ENCODE results near the gene ARMCX6. TPM values are rescaled to one million over a fixed set of nuclear protein-coding genes. Genes with fewer than 3 reads are reported as not detected.
"Not testable (repeated sequence)": the region's sequence is repeated elsewhere in the genome, so short reads cannot be mapped to it uniquely, and the experiment has no call there.

ARMCX6 gene
- total RNA-seq, 1 donor from 2014 or later = 25.0 TPM

DNA sequence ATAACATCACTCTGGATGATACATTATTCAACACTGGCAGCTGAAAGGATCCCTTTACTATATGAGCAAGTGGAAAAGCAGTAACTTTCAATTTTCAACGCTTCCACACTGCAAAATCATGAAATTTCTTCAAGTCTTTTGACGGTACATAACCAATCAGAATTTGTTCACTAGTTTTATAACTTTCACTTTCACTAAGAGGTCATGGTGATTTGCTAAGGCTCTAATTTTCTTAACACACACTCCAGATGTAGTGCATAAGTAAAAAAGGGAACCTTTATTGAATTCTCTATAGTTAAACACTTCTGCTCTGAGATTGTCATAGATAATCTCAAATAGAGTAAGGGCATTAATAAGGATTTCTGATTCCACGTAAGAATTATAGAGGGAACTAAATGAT lies 37.7 kb upstream of the ARMCX6 start:
- peaks cover 6% of the 10 kb centered on the region for H3K36me3 ChIP-seq
- intact Hi-C loops (cut with micrococcal nuclease) = no loop called here

DNA sequence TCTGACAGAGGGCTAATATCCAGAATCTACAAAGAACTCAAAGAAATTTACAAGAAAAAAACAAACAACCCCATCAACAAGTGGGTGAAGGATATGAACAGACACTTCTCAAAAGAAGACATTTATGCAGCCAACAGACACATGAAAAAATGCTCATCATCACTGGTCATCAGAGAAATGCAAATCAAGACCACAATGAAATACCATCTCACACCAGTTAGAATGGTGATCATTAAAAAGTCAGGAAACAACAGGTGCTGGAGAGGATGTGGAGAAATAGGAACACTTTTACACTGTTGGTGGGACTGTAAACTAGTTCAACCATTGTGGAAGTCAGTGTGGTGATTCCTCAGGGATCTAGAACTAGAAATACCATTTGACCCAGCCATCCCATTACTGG lies 29.9 kb upstream of the ARMCX6 start:
- H3K4me1 ChIP-seq; intact Hi-C loops (cut with micrococcal nuclease); H3K36me3 ChIP-seq; H3K27me3 ChIP-seq (ENCODE audit: low read depth); H3K9me3 ChIP-seq (replicated peaks); H3K27ac ChIP-seq (replicated peaks); H3K4me3 ChIP-seq; DNase-seq: not testable (repeated sequence)

More for the DNA sequence above, 37.7 kb upstream of the ARMCX6 start:
- Histone ChIP-seq H3K4me1 (no peaks in the 10 kb centered on the region), H3K4me3 (no peak overlapping the region), H3K27me3 (ENCODE audit: low read depth) (no peaks in the 10 kb centered on the region), H3K9me3 (replicated peaks) (no peaks in the 10 kb centered on the region), H3K27ac (replicated peaks) (no peak overlapping the region)
- TF ChIP-seq, protein P1, sequence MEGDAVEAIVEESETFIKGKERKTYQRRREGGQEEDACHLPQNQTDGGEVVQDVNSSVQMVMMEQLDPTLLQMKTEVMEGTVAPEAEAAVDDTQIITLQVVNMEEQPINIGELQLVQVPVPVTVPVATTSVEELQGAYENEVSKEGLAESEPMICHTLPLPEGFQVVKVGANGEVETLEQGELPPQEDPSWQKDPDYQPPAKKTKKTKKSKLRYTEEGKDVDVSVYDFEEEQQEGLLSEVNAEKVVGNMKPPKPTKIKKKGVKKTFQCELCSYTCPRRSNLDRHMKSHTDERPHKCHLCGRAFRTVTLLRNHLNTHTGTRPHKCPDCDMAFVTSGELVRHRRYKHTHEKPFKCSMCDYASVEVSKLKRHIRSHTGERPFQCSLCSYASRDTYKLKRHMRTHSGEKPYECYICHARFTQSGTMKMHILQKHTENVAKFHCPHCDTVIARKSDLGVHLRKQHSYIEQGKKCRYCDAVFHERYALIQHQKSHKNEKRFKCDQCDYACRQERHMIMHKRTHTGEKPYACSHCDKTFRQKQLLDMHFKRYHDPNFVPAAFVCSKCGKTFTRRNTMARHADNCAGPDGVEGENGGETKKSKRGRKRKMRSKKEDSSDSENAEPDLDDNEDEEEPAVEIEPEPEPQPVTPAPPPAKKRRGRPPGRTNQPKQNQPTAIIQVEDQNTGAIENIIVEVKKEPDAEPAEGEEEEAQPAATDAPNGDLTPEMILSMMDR (IDR thresholded peaks at IDR 0.05; ENCODE audit: borderline replicate concordance) = no peak
- no peak for DNase-seq

DNA sequence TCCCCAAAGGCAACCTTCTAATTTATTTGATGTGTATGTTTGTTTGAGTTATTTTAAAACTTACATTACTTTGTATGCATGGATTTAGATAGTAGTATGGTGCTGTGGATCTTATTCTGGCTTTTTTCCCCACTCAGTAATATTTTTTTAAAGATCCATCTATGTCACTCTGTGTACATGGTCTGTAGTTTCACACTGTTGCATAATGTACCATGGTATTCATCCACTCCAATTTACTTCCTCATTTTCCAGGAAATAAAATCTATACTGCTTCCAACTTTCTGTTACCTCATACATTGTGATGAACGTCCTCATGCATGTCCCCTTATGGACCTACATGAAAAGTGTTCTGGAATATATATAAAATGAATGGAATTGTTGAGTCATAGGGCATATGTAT lies 24.3 kb upstream of the ARMCX6 start:
- no peaks in the 10 kb centered on the region for H3K27me3 ChIP-seq (ENCODE audit: low read depth)
- no peaks in the 10 kb centered on the region for H3K4me1 ChIP-seq
- no peaks in the 10 kb centered on the region for H3K36me3 ChIP-seq
- no peak for DNase-seq
- H3K9me3 ChIP-seq (replicated peaks) = no peaks in the 10 kb centered on the region
- H3K4me3 ChIP-seq = no peak overlapping the region
- intact Hi-C loops (cut with micrococcal nuclease) = no loop called here
- H3K27ac ChIP-seq (replicated peaks) = no peak overlapping the region
- TF ChIP-seq, protein P1 (IDR thresholded peaks at IDR 0.05; ENCODE audit: borderline replicate concordance) = no peak

DNA sequence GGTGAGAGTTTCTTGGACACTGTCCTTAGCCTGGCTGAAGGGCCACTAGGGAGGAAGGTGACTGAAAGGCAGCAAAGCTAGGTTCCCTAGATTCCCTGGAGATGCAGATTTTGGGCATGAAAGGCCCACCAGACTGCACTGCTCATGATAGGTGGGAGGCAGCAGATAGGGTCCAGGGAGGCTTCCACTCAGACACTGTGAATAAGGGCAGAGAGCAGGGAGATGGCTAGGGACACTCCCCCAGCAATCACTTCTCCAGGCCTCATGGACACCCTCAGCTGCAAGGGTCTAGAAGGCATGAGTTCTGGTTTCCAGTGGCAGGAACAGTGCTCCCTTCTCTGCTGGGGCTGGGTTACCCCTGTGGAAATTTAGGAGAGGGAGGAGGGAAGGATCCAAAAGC lies 21.8 kb upstream of the ARMCX6 start:
- Histone ChIP-seq H3K27me3 (ENCODE audit: low read depth) (no peaks in the 10 kb centered on the region), H3K4me3 (no peak overlapping the region), H3K36me3 (no peaks in the 10 kb centered on the region), H3K27ac (replicated peaks) (no peak overlapping the region), H3K4me1 (no peaks in the 10 kb centered on the region), H3K9me3 (replicated peaks) (no peaks in the 10 kb centered on the region)
- no peak for DNase-seq
- intact Hi-C loops (cut with micrococcal nuclease) = no loop called here
- TF ChIP-seq, protein P1 (IDR thresholded peaks at IDR 0.05; ENCODE audit: borderline replicate concordance) = no peak

DNA sequence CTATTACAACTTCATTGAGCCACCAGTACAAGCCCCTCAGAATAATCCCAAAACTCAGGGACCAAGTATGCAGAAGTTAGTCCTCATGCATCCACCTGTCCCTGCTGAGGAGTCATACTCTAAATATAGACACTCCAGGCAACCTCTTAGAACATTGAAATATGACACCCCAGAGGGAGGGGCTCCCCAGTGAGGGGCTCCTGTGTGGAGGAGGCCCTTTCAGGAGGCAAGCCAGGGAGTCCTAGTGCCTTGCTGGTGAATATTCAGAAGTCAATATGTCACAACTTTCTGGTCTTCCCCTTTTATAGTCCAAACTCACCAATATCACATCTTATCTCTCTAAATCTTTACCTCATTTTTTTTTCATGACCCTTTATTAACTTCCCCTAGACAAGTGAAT lies 1.6 kb upstream of the ARMCX6 start:
- H3K36me3 ChIP-seq = no peaks in the 10 kb centered on the region
- H3K9me3 ChIP-seq (replicated peaks) = no peaks in the 10 kb centered on the region
- H3K4me3 ChIP-seq = no peak overlapping the region
- no peak for DNase-seq
- peaks cover 23% of the 10 kb centered on the region for H3K4me1 ChIP-seq
- intact Hi-C loops (cut with micrococcal nuclease) = no loop called here
- H3K27me3 ChIP-seq (ENCODE audit: low read depth) = no peaks in the 10 kb centered on the region
- H3K27ac ChIP-seq (replicated peaks) = no peak overlapping the region
- TF ChIP-seq, protein P1 (IDR thresholded peaks at IDR 0.05; ENCODE audit: borderline replicate concordance) = no peak

DNA sequence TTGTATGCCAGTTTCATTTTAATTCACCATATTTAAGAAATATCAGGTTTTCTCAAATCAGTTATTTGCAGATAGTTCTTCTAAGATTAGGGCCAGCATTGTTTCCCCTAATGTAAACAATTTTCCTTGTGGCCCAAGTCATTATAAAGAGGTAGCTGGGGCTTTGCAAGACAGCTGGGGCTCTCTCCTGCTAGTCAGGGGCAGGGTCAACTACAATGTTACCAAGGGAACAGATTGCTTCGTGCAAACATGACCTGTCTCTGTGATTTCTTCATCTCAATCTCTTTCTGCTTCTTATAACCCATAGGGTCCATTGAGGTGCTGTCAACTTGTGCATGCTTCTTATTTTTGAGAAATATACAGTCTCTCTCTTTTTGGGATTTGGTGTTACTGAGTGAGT lies 12.1 kb downstream of the ARMCX6 start:
- Histone ChIP-seq H3K27me3 (ENCODE audit: low read depth) (no peaks in the 10 kb centered on the region), H3K36me3 (no peaks in the 10 kb centered on the region), H3K9me3 (replicated peaks) (no peaks in the 10 kb centered on the region), H3K4me1 (no peaks in the 10 kb centered on the region), H3K27ac (replicated peaks) (no peak overlapping the region), H3K4me3 (no peak overlapping the region)
- intact Hi-C loops (cut with micrococcal nuclease) = no loop called here
- TF ChIP-seq, protein P1 (IDR thresholded peaks at IDR 0.05; ENCODE audit: borderline replicate concordance) = no peak
- no peak for DNase-seq
